Measurements from ENCODE around the gene FARSB.

The FARSB gene

DNA sequence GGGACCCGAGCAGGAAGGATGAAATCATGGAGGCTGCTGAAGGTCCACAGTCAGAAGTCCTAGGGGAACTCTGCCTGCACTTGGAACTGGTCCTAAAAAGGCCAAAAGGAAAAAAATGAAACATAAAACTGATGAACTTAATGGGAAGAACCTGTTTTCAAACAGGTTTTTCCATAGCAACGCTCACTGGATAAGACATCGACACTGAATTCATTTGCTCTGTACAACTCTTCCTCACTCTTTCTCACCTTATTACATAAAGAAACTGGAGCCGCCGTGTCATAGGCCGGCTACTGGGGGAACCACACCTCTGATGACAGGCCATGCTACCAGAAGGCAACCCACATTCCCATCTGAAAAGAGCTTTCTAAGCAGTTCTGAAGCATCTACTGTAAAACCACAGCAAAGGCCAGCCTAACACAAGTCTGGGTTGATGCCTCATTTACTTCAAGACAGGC is 83.6 kb downstream of the FARSB start:
- Histone ChIP-seq H3K4me1 (ENCODE audit: control insufficient read depth, low read length) (no peaks in the 10 kb centered on the region), H4K20me1 (ENCODE audit: control insufficient read depth, insufficient read depth, low read depth, low read length) (no peaks in the 10 kb centered on the region; the same call in 1 of the 2 replicates)

GRCh38 chr2:222569826-222570225 is 86.1 kb downstream of the FARSB start:
- no peak for TF ChIP-seq CTCF (IDR thresholded peaks at IDR 0.05; ENCODE audit: low read depth, low read length, poor library complexity, severe bottlenecking)
- TF ChIP-seq EZH2phosphoT487 (IDR thresholded peaks at IDR 0.05; ENCODE audit: borderline replicate concordance, low read length), result no peak
- H3K9me3 ChIP-seq (ENCODE audit: control insufficient read depth, insufficient read depth, low read length), result no peaks in the 10 kb centered on the region
- no peaks in the 10 kb centered on the region; the same call in 1 of the 2 replicates for H4K20me1 ChIP-seq (ENCODE audit: control insufficient read depth, insufficient read depth, low read depth, low read length)
- no peak overlapping the region for H3K4me2 ChIP-seq (ENCODE audit: low read length)
- no peaks in the 10 kb centered on the region for H3K9me2 ChIP-seq (replicated peaks; ENCODE audit: control insufficient read depth, low read length)
- H3K36me3 ChIP-seq (ENCODE audit: control insufficient read depth, low read length), result peaks cover 78% of the 10 kb centered on the region
- no peak overlapping the region for H3K4me3 ChIP-seq (ENCODE audit: low read length)
- H3K79me2 ChIP-seq (ENCODE audit: control insufficient read depth, low read length), result no peaks in the 10 kb centered on the region
- no peaks in the 10 kb centered on the region for H3K4me1 ChIP-seq (ENCODE audit: control insufficient read depth, low read length)
- H3K27me3 ChIP-seq (ENCODE audit: control insufficient read depth, low read length), result no peaks in the 10 kb centered on the region
- no peaks in the 10 kb centered on the region for H3F3A ChIP-seq (ENCODE audit: control insufficient read depth, insufficient read depth)
- no peak overlapping the region for H3K27ac ChIP-seq (ENCODE audit: low read depth, low read length)

More for the DNA sequence above, 83.6 kb downstream of the FARSB start:
- Histone ChIP-seq H3K4me2 (ENCODE audit: low read length) (no peak overlapping the region), H3K27me3 (ENCODE audit: control insufficient read depth, low read length) (no peaks in the 10 kb centered on the region), H3K27ac (ENCODE audit: low read depth, low read length) (no peak overlapping the region), H3K9me2 (replicated peaks; ENCODE audit: control insufficient read depth, low read length) (no peaks in the 10 kb centered on the region), H3K79me2 (ENCODE audit: control insufficient read depth, low read length) (no peaks in the 10 kb centered on the region), H3F3A (ENCODE audit: control insufficient read depth, insufficient read depth) (no peaks in the 10 kb centered on the region), H3K36me3 (ENCODE audit: control insufficient read depth, low read length) (peaks cover 83% of the 10 kb centered on the region), H3K9me3 (ENCODE audit: control insufficient read depth, insufficient read depth, low read length) (no peaks in the 10 kb centered on the region), H3K4me3 (ENCODE audit: low read length) (no peak overlapping the region)
- TF ChIP-seq EZH2phosphoT487 (IDR thresholded peaks at IDR 0.05; ENCODE audit: borderline replicate concordance, low read length), result no peak
- no peak for TF ChIP-seq CTCF (IDR thresholded peaks at IDR 0.05; ENCODE audit: low read depth, low read length, poor library complexity, severe bottlenecking)

GRCh38 chr2:222568865-222569264 is 87.0 kb downstream of the FARSB start:
- no peak overlapping the region for H3K4me3 ChIP-seq (ENCODE audit: low read length)
- no peaks in the 10 kb centered on the region; the same call in 1 of the 2 replicates for H4K20me1 ChIP-seq (ENCODE audit: control insufficient read depth, insufficient read depth, low read depth, low read length)
- no peak overlapping the region for H3K4me2 ChIP-seq (ENCODE audit: low read length)
- no peak for TF ChIP-seq CTCF (IDR thresholded peaks at IDR 0.05; ENCODE audit: low read depth, low read length, poor library complexity, severe bottlenecking)
- TF ChIP-seq EZH2phosphoT487 (IDR thresholded peaks at IDR 0.05; ENCODE audit: borderline replicate concordance, low read length), result no peak
- H3K79me2 ChIP-seq (ENCODE audit: control insufficient read depth, low read length), result no peaks in the 10 kb centered on the region
- H3K9me2 ChIP-seq (replicated peaks; ENCODE audit: control insufficient read depth, low read length), result no peaks in the 10 kb centered on the region
- H3K27me3 ChIP-seq (ENCODE audit: control insufficient read depth, low read length), result no peaks in the 10 kb centered on the region
- no peaks in the 10 kb centered on the region for H3K9me3 ChIP-seq (ENCODE audit: control insufficient read depth, insufficient read depth, low read length)
- no peak overlapping the region for H3K27ac ChIP-seq (ENCODE audit: low read depth, low read length)
- H3F3A ChIP-seq (ENCODE audit: control insufficient read depth, insufficient read depth), result no peaks in the 10 kb centered on the region
- no peaks in the 10 kb centered on the region for H3K4me1 ChIP-seq (ENCODE audit: control insufficient read depth, low read length)
- H3K36me3 ChIP-seq (ENCODE audit: control insufficient read depth, low read length), result peaks cover 69% of the 10 kb centered on the region

Data from DOHH2 (cell line).